ENCODE data around the gene MAFF.
"Not testable (repeated sequence)": the region's sequence is repeated elsewhere in the genome, so short reads cannot be mapped to it uniquely, and the experiment has no call there.

Gene MAFF

DNA sequence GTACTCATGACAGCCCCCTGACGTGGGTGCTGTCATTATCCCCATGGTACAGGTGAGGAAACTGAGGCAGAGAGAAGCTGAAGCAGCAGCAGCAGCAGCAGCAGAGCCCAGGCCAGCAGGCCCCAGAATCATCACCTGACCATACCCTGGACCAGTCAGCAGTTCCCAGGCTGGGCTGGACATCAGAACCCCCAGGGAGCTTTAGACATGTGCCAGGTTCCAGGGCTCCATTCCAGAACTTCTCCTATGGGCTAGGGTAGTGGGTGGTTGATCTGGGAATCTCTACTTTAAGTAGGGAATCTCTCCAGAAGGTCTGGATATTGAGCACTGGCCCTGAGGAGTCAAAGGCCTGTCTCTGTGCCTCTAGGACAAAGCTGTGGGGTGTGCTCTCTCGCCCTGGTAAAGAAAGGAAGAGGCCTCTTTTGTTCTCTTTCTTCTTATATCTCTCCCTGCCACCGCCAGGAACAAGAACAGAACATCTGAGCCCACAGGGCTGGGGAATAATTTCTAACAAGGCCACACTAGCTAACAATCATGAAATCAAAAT is 26.6 kb downstream of the MAFF start:
- DNase-seq, result no peak

- DNase-seq, result no peak
Measured at GRCh38 chr22:38228873-38229740, 27.3 kb downstream of the MAFF start.

- no peak for DNase-seq
Measured at GRCh38 chr22:38230108-38230825, 28.5 kb downstream of the MAFF start.

DNA sequence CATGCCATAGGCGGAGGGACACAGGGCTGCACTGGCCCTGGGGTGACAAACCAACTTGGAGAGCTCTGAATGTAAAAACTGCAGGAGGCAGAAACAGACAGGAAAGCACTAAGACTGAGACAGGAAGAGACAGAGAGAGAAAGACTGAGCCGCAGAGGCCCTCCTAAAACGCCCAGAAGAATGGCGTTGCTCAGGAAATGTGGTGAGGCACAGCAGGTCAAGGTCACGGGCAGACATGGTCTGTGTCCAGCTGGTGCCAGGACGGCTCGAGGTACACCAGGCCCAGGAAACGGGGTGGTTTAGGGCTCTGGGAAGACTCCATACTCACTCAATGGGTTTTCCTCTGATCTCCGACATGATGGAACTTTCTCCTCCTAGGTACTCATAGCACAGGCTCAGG is 29.1 kb downstream of the MAFF start:
- DNase-seq, result no peak

DNA sequence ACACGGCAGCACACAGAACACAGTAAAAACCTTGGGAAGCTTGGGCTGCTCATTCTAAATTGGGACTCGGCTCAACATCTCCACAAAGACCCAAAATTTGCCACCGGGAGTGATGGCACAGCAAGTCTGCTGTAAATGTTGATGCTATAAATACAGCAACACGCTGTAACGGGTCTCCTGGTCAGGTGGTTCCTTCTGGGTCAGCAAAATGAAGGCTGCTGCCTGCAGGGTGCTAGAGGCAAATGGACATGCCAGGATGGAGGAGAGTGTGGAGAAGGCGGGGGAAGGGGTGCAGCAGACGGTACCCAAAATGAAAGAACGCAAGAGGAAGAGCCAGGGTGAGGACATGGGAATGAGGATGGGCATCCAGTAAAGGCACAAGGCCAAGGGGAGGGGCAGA is 30.4 kb downstream of the MAFF start:
- DNase-seq, result no peak

- DNase-seq, result no peak
Measured at GRCh38 chr22:38233427-38233826, 31.6 kb downstream of the MAFF start.

DNA sequence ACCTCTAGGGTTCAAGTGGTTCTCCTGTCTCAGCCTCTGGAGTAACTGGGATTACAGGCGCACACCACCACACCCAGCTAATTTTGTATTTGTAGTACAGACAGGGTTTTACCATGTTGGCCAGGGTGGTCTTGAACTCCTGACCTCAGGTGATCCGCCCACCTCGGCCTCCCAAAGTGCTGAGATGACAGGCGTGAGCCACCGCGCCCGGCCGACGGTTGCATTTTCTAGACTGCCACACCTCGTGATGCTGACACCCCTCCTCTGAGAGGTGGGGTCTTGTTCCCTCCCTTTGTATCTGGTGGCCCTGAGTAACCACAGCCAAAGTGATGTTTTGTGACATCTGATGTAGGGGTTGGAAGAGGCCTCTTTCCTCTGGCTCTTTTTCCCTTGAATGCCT is 32.1 kb downstream of the MAFF start:
- DNase-seq, result not testable (repeated sequence)

DNA sequence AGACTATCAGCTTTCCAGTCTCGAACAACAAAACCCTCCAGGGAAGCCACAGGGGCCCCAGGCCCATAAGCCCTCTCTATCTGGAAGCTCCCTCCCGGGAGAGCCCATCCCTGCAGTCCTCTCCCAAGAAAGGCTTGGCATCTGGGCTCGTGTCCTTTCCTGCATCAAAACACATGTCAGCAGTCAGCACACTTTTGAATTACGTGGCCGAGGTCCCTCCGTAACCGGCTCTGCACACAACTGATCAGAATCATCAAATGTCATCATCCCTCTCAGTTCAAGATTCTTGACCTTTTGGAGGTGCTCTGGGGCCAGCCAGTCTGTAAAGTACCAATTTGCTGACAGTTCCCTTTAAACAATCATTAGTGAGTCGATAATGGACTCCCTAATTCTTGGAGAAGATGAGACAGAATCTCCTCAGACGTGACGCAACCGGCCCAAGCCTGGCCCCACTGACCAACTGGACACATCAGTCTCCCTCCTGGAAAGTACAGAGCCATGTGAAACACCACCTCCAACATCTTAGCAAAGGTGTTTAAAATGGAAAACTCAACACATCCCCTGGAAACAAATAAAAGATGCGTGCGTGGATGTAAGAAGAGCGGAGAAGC is 33.6 kb downstream of the MAFF start:
- no peak for DNase-seq

DNA sequence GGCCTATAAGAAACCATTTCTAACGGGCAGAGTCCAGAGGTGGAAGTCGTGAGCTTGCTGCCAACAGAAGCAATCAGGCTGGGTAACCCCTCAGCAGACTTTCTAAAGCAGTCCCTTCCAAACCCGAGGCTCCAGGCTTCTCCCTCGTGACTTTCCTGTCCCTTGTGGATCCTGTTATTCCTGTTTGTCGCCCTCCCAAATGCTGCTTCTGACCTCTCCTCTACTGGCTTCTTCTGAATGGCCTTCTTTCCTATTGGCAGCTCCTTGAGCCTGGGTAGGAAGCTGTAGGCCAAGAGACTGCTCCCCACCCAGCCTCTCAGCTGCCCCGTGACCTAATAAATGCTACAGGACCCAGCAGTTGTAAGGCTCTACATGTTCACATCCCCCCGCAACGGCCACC is 35.0 kb downstream of the MAFF start:
- no peak for DNase-seq

GRCh38 chr22:38238519-38239071 is 36.8 kb downstream of the MAFF start:
- DNase-seq, result peak; percentile 58

DNA sequence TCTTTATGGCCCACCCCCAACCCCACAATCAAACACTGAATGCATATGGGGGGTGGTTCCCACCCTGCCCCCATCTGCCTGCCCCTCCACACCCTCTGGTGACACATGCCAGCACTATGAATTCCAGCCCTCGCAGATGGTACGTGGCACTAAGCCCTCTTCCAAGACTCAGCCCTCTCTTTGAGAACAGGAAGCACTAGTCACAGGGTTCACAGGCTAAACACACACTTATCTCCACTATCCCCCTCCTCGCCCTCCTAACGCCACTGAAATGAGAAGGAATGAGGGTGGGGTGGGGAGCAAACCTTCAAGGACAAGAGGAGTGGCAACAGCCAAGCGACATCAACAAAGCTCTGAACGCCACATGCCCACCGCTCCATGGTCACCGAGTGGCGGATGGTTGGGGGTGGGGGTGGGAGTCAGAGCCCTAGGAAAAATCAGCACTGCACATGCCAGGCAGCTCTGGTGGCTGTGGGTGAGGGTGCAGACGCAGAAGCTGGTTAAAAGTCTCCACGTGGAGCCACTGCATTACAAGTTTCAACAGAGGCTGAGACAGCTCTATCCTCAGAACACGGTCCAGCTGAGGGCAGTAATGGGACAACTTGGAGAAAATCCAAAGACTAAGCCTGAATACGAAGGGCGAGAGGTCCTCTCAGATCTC is 37.4 kb downstream of the MAFF start:
- DNase-seq, result peak; percentile 67

DNA sequence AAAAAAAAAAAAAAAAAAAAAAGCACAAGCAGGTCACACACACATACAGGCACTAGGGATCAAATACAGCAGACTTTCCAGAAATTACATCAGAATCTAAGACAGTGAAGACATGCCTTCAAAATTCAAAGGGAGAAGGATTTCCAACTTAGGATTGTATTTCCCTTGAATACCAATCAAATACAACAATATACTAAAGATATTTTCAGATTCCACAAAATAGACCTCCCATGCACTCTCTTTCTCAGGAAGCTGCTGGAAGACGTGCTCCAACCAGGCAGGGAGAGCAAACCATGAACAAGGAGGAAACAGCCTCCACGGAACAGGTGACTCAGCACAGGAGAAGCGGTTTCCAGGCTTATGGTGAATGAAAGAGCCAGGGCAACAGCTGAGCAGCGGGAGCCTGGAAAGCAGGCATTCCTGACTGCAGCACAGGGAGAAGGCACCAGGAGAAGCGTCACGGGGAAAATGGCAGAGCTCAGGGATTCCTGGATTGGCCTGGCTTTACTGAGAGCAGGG is 39.0 kb downstream of the MAFF start:
- DNase-seq, result peak; percentile 80

GRCh38 chr22:38243007-38243765 is 41.4 kb downstream of the MAFF start:
- peak; percentile 87 for DNase-seq

DNA sequence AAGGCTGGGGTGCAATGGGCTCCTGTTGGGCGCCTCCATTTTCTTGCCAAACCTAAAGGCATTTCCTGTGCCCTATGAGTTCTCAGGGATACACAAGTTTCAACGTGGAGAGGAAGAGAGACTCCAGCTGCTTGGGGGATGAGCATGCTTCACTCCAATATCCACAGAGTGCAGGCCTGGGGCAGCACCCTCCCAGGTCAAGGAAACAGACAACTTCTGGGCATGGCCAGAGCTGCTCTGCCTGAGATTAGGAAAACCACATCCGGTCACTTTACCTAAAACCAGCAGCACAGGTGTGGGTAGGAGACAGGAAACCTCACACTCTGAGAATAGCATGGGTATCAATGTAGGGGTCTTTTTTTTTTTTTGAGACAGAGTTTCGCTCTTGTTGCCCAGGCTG is 42.3 kb downstream of the MAFF start:
- no peak for DNase-seq

- DNase-seq, result no peak
Measured at GRCh38 chr22:38246046-38246658, 44.4 kb downstream of the MAFF start.

GRCh38 chr22:38246692-38247091 is 44.9 kb downstream of the MAFF start:
- DNase-seq, result peak; percentile 86

DNA sequence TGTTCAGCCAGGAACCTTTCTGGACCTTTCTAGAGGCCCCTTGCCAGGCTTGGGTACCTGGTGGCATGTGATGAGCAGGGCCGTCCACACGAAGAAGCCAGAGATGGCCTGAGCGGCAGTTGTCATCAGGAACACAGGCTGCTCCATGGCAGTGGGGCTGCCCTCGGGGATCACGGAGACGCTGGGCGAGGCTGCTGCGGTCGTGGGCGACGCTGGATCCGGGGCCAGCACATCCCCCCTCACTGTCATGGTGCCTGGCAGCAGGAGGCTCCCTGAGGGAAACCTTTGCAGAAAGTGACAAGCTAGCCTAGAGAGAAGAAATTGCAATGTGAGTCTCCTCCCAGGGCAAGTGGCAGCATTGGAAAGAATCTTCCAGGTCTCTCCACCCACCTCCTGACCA is 45.9 kb downstream of the MAFF start:
- DNase-seq, result no peak

DNA sequence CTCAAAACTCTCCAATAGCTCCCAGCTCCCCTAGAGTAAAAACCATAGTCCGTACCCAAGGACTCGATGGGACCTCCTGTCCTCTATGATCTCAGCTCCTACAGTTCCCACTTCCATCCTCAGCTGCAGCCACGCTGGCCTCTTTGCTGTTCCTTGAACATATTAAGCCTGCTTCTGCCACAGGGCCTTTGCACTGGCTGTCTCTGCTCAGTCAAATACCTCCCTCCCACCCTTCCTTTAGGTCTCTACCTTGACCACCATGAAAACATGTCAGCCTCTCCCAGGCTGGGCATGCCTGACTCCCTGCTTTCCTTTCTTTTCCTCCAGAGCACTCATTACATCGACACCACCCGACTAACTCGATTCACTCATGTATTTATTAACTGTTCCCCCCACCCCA is 46.5 kb downstream of the MAFF start:
- DNase-seq, result no peak

DNA sequence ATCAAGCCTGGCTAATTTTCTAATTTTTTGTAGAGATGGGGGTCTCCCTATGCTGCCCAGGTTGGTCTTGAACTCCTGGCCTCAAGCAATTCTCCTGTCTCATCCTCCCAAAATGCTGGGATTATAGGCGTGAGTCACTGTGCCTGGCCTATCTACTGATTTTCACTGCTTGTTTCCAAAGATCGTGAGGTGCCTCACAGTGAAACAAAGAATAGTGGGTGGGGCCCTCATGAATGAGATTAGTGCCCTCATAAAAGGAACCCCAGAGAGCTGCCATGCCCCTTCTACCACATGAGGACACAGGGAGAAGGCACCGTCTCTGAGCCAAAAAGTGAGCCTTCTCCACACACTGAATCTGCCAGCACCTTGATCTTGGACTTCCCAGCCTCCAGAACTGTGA is 47.5 kb downstream of the MAFF start:
- no peak for DNase-seq

- DNase-seq, result no peak
Measured at GRCh38 chr22:38249803-38250642, 48.2 kb downstream of the MAFF start.
